Measurements from ENCODE around the gene CEP126.

DNA sequence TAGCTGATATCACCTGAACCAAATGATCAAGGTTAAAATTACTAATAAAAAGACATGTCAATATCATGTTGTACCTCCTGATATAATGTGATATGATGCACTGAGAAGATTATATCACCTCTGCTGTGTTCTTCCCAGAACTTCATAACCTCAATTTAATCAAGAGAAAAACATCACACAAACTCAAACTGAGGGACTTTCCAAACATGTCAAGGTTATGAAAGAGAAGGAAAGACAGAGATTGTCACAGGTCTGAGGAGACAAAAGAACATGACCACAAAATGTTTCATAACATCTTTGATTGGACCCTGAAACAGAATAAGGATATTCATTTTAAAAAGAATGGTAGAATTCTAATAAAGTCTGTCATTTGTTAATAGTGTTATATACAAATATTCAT lies 89.4 kb downstream of the CEP126 start:
- no peak for TF ChIP-seq EZH2 (optimal IDR thresholded peaks at IDR 0.05; ENCODE audit: low read depth, low read length)
- TF ChIP-seq, protein P1, sequence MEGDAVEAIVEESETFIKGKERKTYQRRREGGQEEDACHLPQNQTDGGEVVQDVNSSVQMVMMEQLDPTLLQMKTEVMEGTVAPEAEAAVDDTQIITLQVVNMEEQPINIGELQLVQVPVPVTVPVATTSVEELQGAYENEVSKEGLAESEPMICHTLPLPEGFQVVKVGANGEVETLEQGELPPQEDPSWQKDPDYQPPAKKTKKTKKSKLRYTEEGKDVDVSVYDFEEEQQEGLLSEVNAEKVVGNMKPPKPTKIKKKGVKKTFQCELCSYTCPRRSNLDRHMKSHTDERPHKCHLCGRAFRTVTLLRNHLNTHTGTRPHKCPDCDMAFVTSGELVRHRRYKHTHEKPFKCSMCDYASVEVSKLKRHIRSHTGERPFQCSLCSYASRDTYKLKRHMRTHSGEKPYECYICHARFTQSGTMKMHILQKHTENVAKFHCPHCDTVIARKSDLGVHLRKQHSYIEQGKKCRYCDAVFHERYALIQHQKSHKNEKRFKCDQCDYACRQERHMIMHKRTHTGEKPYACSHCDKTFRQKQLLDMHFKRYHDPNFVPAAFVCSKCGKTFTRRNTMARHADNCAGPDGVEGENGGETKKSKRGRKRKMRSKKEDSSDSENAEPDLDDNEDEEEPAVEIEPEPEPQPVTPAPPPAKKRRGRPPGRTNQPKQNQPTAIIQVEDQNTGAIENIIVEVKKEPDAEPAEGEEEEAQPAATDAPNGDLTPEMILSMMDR (IDR thresholded peaks at IDR 0.05; ENCODE audit: low read length), result no peak
- no peak for TF ChIP-seq EZH2phosphoT487 (IDR thresholded peaks at IDR 0.05; ENCODE audit: low read length)

Data from MM.1S (cell line).